ENCODE measurements around the gene EIF4G3.
"Not testable (repeated sequence)": the region's sequence is repeated elsewhere in the genome, so short reads cannot be mapped to it uniquely, and the experiment has no call there.

EIF4G3 gene

DNA sequence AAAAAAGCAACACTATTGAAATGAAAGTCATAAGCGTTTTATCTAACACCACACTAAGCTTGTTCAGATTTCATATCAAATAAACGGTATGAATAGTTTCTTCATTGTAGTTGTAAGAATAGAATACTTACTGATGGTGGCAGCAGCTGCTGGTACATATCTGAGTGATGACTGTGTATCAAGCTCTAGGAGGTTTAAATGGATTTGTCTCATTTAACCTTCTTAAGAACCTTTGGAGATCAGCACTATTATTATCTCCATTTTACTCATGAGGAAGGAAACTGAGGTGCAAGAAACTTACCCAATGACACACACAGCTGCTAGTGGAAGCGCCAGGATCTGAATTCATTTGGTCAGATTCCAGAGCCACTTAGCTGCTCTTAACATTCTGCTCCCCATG, 104.0 kb downstream of the EIF4G3 start:
- peak in 2 of 56 donors; percentile 7 to 18 for DNase-seq

DNA sequence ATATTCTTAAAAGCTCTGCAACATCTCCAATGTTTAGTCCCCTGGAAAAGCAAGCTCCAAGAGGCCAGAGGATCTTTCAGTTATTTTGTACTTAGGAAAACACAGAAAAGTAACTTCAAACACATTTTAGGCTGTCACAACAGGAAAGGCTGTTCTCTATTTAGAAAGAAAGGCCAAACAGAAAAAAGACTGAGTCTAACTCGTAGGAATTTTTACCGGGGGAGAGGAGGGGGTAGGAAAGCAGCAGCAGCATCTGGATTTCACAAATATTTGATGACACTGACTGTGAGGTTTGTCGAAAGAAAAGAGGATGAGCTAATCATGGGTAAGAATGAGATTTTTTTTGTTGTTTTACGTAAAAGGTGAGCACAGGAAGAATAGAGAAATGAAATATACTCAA, 107.1 kb downstream of the EIF4G3 start:
- no peak for DNase-seq

DNA sequence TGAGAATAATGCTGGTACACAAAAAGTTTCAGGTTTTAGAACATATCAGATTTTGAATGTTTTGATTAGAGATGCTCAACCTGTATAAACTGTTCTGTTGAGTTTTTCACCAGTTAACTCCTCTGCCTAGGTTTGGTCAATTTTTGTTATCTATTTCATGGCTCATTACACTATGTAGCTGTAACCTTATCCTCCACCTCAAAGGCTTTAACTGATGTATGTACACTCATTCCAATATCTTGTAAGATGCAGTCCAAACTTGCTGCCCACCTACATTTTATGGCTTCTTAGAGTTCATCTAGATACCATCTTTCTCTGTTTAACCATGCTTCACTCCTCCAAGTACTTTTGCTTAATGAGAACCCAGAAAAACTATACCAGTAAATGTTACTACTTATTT, 107.8 kb downstream of the EIF4G3 start:
- DNase-seq: no peak

- DNase-seq: no peak
Measured at GRCh38 chr1:21067551-21068227, 109.0 kb downstream of the EIF4G3 start.

- no peak for DNase-seq
Measured at GRCh38 chr1:21066356-21067012, 110.2 kb downstream of the EIF4G3 start.

DNA sequence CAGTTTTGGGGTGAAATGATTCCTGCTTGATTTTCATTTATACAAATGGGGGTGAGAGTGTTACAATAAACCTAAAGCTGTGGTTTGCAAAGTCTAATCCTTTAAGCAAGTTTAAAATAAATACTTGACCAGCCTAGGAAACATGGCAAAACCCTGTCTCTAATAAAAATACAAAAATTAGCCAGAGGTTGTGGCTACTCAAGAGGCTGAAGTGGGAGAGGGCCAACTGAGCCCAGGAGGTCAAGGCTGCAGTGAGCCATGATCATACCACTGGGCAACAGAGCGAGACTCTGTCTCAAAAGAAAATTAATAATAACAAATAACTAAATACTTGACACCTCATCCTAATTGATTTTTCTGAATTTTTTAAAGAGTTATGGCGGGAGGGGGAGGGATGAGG, 110.8 kb downstream of the EIF4G3 start:
- DNase-seq: no peak

GRCh38 chr1:21064057-21064456, 112.6 kb downstream of the EIF4G3 start:
- no peak for DNase-seq

- no peak for DNase-seq
Measured at GRCh38 chr1:21060523-21060922, 116.2 kb downstream of the EIF4G3 start.

- no peak for DNase-seq
Measured at GRCh38 chr1:21059021-21059420, 117.7 kb downstream of the EIF4G3 start.

DNA sequence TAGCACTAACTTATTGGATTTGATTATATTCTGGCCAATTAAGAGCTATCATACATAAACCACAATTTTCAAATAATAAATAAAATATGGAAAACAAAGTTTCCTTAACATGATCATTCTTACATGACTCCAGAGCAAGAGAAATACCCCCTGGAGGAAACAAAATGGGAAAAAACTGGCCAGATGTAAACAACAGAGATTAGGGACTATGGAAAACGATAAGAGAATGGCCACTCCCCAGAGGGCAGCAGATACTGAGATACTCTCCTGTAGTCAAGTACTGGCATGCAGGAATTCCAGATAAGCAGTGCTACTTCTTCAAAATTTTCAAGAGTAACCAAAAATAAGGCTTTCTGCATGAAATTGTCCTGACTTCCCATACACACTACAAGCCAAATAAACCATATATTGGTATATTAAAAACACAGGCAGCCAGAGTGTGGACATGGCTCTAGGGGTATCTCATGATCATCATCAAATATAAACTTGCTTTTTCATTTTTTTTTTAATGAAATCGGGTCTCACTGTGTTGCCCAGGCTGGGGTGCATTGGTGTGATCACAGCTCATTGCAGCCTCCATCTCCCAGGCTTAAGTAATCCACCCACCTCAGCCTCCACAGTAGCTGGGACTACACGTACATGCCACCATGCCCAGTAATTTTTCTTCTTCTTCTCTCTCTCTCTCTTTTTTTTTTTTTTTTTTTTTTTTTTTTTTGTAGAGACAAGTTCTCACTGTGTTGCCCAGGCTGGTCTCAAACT, 118.5 kb downstream of the EIF4G3 start:
- no peak for DNase-seq

DNA sequence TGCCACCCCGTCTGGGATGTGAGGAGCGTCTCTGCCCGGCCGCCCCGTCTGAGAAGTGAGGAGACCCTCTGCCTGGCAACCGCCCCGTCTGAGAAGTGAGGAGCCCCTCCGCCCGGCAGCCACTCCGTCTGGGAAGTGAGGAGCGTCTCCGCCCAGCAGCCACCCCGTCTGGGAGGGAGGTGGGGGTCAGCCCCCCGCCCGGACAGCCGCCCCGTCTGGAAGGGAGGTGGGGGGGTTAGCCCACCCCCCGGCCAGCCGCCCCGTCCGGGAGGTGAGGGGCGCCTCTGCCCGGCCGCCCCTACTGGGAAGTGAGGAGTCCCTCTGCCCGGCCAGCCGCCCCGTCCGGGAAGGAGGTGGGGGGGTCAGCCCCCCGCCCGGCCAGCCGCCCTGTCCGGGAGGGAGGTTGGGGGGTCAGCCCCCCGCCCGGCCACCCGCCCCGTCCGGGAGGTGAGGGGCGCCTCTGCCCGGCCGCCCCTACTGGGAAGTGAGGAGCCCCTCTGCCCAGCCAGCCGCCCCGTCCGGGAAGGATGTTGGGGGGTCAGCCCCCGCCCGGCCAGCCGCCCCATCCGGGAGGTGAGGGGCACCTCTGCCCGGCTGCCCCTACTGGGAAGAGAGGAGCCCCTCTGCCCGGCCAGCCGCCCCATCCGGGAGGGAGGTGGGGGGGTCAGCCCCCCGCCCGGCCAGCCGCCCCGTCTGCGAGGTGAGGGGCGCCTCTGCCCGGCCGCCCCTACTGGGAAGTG, 123.3 kb downstream of the EIF4G3 start:
- not testable (repeated sequence) for DNase-seq

DNA sequence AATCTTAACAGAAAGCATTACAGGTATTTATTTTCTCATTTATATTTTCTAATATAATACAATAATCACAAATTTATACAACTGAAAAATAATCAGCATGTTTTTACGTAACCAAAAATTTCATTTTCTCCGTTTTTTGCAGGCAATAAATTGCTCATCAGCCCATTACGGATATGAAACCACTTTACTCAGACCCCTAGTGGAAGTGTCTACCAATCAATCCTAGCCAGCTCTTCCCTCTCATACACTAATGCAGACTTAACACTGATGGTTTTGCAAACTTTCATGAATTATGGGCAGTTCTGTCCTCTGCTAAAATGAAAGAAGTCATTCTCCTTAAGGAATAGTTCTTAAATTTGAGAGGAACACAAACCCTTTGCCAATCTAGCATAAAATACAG, 124.7 kb downstream of the EIF4G3 start:
- no peak for DNase-seq

DNA sequence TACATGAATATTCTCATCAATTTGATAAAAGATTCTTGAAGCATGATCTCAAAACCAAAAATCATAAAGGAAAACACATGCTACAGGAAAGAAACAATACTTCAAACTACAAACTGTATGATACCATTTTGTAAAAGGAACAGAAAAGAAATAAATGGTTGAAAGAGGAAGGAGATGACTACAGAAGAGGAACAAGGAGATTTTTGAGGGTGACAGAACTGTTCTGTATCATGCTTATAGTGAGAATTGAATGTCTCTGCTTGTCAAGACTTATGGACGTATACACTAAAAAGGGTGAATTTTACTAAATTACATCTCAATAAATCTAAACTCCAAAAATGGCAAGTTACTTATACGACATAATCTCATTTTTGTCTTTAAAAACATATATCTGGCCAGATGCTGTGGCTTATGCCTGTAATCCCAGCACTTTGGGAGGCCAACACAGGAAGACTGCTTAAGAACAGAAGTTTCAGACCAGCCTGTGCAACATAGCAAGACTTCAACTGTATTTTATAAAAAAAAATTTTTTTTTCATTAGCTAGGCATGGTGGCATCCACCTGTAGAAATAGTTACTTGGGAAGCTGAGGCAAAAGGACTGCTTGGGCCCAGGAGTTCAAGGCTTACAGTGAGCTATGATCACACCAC, 125.4 kb downstream of the EIF4G3 start:
- DNase-seq: no peak

DNA sequence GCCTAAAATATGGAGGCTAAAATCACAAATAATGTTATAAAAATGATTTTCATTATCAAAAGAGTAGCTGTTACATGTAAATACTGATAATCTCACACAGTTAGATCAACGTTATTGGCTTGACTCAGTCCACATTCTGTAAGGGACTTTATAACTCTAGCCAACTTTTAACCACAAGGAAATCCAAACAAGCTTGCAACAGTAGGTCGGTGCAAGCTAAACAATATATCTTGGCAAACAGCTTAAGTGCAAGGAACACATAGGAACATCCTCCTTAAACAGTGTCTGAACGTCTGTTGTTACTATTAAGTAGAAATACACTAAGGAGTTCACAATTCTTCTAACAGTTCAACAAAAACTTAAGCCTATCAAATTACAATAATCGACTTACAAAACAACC, 126.7 kb downstream of the EIF4G3 start:
- DNase-seq: no peak

- no peak for DNase-seq
Measured at GRCh38 chr1:21048462-21048861, 128.2 kb downstream of the EIF4G3 start.

DNA sequence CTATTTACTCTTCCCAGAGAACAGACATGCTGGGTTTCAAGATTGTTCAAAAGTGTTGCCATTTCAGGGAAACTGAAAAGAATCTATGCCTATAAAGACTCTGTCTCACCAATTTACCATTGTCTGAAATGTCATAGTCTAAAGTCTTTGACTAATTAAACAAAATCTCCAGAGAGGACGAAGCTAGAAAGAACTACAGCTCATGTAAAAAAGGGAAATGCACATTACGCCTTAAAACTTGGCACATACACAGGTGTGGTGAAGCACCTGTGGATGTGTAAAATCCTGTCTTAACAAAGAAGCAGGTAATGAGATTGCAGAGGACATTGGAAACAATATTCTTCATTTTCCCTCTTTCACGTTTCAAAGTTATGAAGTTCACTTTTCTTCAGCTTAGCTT, 130.6 kb downstream of the EIF4G3 start:
- DNase-seq: no peak

DNA sequence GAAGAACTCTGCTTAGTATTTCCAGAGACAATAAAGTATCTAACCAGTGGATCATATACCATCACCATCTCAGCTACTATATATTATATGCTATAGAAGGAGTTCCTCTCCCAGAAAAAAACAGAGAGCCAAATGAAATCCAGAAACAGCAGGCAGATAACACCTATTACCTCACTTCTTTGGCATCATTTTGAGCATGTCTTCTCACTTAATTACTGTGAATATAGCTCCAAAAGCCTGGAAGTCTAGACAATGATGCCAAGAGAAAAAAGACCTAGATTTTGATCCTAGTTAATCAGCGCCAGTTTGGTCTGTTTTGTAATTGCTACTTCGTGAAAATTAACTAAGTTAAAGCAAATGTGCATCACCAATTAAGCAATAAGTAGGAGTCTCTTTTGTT, 131.3 kb downstream of the EIF4G3 start:
- no peak for DNase-seq

DNA sequence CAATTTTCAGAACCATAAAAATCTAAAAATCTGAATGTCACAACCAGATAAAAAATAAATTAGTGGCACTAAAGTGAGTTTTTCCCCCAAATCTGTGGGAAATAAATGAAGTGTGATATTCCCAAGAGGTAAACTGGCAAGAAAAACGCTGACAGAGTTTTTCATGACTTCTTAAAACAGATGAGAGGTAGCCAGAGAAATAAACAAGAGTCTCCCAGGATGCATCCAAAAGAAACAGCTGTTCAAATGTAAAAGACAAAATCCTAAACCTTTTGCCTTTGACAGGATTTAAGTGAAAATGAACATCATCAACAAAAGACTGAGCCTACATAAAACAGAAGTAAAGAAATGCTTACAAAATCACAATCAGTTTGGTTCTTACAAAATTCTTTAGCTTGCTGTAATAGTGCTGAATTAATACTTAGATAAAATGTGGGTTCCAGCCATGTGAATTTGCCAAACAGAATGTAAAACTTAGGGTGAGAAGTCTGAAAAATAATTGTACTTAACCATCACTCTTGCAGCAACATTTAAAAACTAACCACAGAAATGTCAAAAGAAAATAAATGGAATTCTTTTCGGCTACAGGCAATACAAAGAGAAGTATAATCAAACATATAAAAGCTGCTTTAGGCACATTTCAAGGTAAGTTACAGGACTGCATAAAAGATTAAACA, 133.6 kb downstream of the EIF4G3 start:
- DNase-seq: no peak

- no peak for DNase-seq
Measured at GRCh38 chr1:21041541-21041940, 135.2 kb downstream of the EIF4G3 start.

GRCh38 chr1:21037091-21037490, 139.6 kb downstream of the EIF4G3 start:
- no peak for DNase-seq

DNA sequence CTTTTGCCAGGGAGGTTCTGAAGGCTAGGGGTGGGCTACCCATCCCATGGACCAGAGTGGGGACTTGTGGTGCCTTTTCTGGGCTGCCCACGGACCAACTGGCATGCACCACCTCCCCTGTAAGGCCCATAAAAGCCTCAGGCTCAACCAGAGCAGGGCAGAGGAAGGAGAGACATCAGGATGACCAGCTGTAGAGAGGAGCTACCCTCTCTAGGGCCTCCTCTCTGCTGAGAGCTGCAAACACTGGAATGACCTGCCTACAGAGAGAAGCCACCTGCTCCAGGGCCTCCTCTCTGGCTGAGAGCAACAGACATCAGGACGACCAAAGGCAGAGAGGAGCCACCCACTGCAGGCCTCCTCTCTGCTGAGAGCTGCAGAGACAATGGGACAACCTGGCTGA, 140.9 kb downstream of the EIF4G3 start:
- DNase-seq: no peak
